Globus pallidus (tissue), 1 donor: Measurements from ENCODE around the gene SCGB1C1.
"Not testable (repeated sequence)": the region's sequence is repeated elsewhere in the genome, so short reads cannot be mapped to it uniquely, and the experiment has no call there.

Experiments used
- DNase-seq: peaks from one replicate; pipeline ENCODE4 v3.0.0-alpha.2; 2015; ENCODE audit warnings: low spot score

Gene SCGB1C1

DNA sequence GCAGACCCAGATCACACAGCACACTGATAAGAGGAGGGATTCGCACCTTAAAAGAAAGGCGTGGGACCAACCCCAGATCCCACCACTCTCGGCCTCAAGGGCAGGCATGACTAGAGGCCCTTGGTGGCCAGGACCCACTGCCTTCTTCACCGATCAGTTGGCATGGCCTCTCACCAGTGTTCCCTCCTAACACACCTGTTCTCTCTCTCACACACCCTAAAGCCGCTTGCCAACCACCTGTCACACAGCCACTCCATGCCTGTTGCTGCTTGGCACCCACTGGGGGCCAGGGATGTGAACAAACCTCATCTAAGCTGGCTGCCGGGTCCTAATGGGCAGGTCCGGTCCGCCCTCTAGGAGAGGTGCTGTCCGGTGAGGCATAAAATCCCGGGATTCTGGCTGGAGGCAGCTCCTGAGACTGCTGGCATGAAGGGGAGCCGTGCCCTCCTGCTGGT is at the start of gene SCGB1C1:
Gene SCGB1C1 (plus strand): TSS at position 405 of the 455 bp plus-strand sequence. CDS start 22 bp downstream, at position 427.
- not testable (repeated sequence) for DNase-seq

- DNase-seq: not testable (repeated sequence)
Observed at GRCh38 chr11:180242-180641, 12.6 kb upstream of the SCGB1C1 start.

DNA sequence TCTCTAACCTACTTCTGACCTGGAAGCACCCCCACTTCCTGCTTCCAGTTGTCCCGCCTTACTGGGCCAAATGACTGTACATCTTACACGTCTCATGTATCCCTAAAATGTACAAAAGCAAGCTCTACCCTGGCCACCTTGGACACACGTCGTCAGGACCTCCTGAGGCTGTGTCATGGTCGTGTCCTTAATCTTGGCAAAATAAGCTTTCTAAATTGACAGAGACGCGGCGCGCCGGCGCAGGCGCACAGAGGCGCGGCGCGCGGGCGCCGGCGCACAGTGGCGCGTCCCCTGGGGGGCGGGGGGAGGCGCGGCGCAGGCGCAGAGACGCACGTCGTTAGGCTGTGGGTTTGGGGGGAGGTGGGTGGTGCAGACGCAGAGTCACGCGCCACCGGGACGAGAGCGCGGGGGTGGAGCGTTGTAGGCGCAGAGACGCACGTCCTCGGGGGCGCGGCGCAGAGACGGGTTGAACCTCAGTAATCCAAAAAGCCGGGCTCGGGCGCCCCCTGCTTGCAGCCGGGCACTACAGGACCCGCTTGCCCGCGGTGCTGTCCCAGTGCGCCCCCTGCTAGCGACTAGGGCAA is 3.6 kb upstream of the SCGB1C1 start:
- not testable (repeated sequence) for DNase-seq

DNA sequence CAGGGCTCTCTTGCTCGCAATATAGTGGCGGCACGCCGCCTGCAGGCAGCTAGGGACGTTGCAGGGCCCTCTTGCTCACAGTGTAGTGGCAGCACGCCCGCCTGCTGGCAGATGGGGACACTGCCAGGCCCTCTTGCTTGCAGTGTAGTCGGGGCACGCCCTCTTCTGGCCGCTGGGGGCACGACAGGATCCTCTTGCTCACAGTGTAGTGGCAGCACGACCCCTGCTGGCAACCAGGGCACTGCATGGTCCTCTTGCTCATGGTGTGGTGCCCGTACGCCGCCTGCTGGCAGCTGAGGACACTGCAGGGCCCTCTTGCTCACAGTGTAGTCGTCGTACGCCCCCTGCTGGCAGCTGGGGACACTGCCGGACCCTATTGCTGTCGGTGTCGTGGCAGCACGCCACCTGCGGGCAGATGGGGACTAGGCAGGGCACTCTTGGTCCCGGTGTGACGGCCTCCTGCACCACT is 3.0 kb upstream of the SCGB1C1 start:
- DNase-seq: not testable (repeated sequence)

DNA sequence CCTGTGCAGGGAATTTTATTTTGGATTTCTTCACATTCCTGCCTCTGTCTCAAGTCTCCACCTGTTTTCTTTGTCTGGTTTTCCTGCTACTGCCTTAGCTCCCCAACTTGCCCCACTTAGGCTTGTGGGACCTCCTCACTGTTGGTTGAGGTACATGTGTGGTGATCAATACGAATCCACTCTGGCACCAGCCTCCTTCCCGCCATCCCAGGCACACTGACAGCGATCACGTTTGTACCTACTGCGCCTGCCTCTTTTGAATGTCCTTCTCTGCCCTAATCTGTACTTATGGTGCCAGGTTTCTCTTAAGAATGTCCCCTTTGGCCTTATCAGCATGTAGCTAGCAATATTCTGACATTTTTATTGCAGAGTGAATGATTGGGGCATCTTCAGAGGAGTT is 2.3 kb upstream of the SCGB1C1 start:
- DNase-seq: not testable (repeated sequence)

- DNase-seq: not testable (repeated sequence)
Observed at GRCh38 chr11:191490-192478, 1.1 kb upstream of the SCGB1C1 start.

- not testable (repeated sequence) for DNase-seq
Observed at GRCh38 chr11:193481-193880, 603 bp downstream of the SCGB1C1 start.

DNA sequence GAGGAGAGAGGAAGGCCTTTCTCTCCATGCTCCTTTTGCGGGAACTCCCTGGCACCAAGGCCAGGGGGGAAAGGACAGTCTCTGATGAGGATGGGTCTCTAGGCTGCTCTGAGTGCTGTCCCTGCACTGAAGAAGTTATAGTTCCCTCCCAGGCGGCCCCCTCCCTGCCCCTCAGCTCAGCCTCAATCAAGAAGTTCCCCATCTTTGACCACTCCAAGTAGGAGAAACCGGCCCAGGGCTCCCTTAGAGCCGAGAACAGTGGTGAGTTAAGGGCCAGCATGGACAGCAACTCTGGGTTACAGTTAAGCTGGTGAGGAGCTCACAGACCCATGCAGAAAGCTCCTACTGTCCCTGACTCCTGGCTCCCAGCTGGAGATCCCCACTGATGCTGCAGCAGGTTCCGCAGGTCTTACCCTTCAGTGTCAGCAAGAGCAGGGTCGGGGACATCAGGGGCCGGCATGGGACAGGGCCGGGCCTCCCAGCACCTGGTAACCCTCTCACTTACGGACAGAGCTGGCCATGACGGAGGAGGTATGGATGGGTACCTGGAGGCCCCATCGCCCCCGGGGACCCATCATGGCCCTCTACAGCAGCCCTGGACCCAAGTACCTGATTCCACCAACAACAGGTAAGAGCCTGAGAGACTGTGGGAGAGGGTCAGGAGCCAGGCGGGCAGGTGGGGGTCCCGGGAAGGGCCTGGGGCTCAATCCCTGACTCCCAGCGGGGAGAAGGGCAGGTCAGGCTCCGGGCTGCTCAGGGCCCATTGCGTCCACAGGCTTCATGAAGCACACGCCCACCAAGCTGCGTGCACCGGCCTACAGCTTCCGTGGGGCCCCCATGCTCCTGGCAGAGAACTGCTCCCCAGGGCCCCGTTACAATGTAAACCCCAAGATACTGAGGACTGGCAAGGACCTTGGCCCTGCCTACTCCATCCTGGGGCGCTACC is 4.2 kb downstream of the SCGB1C1 start:
- DNase-seq: no peak

GRCh38 chr11:197741-198235 is 4.9 kb downstream of the SCGB1C1 start:
- no peak for DNase-seq

- no peak for DNase-seq
Observed at GRCh38 chr11:198236-198806, 5.4 kb downstream of the SCGB1C1 start.

DNA sequence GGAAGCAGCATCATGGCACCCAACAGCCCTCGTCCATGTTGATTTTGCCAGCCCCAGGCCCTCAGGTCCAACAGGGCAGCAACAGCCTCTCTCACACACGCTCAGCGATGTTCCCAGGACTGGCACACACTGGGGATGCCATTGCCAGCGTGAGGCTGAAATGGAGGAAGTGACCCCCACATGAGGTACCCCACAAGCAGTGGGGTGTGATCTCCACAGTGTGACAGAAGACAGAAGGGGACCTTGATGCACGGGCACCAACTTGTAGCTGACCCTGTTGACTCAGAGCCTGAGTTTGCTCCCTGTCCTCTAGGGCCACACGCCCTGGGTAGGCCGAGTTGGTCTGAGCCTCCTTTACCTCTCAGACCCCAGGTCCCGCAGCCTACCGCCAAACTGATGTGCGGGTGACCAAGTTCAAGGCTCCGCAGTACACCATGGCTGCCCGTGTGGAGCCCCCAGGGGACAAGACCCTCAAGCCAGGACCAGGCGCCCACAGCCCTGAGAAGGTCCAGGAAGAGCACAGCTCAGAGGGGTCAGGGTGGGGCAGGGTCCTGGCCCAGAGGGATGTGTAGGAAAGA is 6.2 kb downstream of the SCGB1C1 start:
- DNase-seq: no peak

- DNase-seq: no peak
Observed at GRCh38 chr11:199782-200181, 6.9 kb downstream of the SCGB1C1 start.

- no peak for DNase-seq
Observed at GRCh38 chr11:200224-201003, 7.5 kb downstream of the SCGB1C1 start.

GRCh38 chr11:201966-202365 is 9.1 kb downstream of the SCGB1C1 start:
- DNase-seq: no peak

DNA sequence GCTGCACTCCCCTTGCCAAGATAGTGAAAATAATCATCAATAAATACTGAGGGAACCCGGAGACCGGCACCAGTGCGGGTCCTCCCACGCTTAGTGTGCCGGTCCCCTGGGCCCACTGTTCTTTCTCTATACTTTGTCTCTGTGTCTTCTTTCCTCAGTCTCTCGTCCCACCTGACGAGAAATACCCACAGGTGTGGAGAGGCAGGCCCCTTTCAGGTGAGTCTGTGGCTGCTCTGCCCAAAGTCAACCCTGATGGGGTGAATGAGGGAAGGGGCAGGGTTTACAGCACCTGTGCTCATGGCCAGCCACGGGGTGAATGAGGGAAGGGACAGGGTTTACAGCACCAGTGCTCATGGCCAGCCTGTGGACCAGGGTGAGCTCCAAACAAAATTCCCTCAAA is 9.6 kb downstream of the SCGB1C1 start:
- DNase-seq: no peak

DNA sequence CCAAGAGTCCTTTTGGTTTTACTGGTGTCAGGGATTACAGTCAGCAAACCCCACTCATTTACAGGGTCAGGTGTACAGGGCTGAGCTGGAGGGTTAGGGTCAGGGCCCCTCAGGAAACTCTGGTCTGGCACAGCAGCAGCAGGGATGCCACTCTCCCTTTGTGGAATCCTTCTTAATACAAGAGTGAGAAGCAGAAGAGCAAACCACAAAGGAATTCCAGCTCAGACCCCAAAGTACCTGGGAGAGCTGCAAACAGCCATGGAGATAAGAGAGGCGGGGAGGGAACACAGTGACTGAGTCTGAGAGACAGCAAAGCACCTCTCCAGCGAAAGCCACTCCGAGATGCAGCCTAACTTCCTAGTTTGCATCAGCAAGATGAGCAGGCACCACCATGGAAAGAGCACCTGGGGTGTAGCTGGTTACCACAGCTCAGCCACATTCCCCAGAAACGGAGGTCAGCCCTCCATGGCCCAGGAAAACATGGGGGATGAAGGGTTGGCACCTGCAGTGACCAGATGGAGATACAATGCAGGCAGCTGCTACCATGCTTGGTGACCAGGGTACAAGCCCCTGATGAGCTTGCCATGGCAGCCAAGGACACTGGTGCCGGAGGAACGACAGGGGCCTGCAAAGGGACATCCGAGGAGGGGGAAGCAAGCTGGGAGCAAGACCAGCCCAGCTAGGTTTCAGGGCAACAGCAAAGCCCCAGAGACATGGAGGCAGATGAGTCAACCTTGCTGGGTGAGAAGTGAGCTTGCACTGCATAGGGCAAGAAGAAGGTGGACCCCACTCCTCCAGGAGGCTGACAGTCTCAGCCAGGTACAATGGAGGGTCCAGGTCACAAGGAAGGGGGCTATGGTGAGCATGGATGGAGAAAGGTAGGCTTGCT is 10.4 kb downstream of the SCGB1C1 start:
- no peak for DNase-seq

DNA sequence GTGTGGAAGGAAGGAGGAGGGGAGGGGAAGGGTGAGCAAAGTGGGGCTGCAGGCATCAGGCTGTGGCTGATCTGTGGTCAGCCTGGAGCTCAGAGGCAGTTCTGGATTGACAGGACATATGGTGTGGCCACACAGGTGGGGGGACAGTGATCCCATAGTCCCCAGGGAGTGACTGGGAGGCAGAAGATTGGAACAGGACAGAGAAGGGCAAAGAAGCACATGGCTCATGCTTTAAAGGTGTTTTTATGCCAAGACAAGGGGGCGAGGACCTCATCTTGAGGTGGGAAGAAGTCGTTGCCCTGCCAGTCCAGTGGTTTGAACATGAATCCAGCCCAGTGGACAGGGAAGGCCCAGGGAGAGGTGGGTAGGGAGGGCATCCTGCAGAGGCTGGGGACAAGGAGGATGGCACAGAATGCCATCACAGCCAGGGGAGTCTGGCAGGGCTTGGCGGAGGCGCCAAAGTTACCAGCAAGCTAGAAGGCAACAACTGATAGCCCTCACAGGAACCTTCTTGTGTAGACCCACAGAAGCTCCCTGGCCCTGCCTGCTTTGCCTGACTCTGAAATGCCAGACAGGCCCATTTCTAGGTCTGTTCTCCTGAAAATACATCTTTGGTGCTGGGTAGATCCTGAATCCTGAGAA is 11.2 kb downstream of the SCGB1C1 start:
- DNase-seq: no peak

- no peak for DNase-seq
Observed at GRCh38 chr11:204587-205109, 11.8 kb downstream of the SCGB1C1 start.
